GM21423 (cell line): ENCODE results near the gene OR8B12.

Experiments
- ATAC-seq: cut with Tn5 transposase; IDR thresholded peaks from one replicate; pipeline ENCODE4 v1.9.1; 2021; ENCODE audit warnings: mild to moderate bottlenecking, moderate library complexity; ENCODE audit not compliant: unreplicated experiment

The OR8B12 gene, protein sequence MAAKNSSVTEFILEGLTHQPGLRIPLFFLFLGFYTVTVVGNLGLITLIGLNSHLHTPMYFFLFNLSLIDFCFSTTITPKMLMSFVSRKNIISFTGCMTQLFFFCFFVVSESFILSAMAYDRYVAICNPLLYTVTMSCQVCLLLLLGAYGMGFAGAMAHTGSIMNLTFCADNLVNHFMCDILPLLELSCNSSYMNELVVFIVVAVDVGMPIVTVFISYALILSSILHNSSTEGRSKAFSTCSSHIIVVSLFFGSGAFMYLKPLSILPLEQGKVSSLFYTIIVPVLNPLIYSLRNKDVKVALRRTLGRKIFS

DNA sequence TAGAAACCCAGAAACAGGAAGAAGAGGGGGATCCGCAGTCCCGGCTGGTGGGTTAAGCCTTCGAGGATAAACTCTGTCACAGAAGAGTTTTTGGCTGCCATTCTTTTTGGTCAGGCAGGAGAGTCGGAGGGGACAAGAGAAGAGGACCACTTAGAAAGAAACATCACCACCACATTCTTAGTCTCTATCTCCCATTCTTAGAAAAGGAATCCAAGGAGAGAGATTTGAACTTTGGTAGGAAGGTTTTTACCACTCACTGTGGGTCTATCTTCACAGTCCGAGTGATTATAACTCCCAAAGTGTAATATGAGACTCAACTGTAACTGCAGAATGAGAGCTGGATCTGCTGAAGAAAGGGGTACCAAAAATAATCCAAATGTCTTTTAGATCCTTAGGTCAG, at the start of gene OR8B12:
OR8B12 (minus strand) TSS at position 101 of the 400 bp plus-strand sequence; CDS start at position 101, 0 bp downstream.
- no peak for ATAC-seq

DNA sequence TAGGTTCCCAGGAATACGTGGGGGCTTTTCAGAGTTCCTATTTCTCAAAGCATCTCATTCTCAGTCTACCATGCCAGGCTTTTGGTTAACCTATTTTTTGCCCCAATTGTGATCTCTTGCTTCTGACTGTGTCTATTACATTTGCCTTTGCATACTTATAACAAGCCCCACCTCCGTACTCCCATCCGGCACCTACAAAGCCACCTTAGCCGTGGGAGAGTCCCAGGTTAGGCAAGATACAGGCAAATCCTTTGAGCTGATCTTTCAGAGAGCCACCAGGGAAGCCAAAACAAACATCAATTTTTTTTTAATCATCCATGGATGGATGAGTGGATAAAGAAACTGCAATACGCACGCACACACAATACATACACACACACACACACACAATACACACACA, 49.2 kb upstream of the OR8B12 start:
- ATAC-seq = no peak

DNA sequence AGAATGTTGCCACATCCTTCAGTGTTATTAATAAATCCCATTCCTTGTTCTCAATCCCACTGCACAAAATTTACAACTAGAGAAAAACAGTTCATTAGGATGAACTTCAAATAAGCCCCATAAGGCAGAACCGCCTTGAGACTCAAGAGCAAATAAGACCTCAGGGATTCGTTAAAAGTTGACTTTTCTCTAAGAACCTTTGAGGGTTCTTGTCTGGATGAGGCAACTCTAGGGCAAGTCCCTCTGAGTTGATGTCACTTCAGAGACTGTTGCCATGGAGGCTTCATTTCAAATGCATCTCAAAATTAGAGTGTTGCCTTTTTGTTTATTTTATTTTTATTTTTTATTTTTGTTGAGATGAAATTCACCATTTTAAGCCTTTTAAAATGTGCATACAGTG, 48.0 kb upstream of the OR8B12 start:
- ATAC-seq = no peak

DNA sequence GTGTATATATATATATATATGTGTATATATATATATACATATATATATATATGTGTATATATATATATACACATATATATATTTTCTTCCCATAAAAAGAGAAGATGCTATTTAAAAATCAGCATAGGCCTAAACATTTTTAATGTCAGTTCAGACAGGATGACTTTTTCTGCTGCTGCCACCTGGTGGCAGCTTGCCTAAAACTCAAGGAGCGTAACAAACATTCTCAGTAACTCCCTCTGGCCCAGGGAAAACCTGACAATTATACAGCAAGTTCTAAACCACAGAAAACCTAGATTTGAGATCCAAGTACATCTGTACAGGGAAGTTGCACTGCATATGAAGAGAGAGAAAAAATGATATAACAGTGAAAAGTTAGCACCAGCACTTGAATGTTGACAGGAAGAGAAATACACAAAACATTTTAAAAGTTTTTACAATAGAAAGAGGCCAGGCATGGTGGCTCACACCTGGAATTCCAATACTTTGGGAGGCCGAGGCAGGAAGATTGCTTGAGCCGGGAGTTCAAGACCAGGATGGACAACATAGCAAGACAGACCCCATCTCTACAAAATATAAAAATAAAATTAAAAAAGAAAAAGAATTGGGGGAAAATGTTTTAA, 42.9 kb upstream of the OR8B12 start:
- ATAC-seq = no peak

DNA sequence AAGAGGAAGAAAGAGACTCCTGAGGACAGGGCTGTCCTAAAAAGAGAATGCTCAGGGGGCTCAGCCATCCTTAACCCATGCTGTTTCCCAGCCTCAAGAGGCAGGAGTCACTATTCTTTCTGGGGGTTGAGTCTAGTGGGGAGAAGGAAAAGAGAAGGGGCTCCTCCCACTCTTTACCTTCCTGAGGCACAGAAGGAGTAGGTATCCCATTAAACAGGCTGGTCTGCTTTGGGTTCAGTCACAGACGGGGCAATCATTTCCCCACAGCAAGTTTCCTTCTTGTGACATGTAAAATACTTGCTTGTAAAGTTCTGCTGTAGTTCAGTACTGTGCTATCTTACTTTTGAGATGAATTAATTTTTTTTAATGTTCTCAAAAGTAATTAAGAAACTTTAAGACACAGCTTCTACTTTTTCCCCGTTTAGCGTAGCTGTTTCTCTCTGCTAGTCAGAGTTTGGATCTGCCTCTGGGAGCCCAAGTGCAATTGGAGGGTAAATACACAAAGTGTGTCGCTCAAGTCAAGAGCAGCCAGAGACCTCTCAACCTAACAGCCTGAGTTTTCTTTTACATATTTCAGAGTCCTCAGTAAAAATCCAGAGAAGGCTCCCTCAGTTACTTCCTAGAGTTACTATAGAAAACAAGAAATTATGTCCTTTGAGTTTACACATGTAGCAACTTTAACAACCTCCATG, 41.4 kb upstream of the OR8B12 start:
- no peak for ATAC-seq

DNA sequence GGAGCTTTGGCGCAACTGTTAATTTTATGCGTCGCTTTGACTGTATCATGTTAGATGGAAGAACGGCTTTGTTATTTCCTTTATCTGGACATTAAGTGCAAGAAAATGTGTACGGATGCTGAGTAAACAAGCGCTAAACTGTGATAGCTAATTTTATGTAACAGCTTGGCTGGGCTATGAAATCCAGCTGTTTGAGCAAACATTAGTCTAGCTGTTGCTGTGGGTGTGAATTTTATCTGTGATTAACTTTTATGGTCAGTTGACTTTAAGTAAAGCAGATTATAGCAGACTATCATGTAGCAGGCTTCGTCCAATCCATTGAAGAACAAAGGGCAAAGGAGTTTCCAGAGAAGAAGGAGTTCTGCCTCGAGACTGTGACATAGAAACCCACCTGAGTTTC, 40.3 kb upstream of the OR8B12 start:
- no peak for ATAC-seq

DNA sequence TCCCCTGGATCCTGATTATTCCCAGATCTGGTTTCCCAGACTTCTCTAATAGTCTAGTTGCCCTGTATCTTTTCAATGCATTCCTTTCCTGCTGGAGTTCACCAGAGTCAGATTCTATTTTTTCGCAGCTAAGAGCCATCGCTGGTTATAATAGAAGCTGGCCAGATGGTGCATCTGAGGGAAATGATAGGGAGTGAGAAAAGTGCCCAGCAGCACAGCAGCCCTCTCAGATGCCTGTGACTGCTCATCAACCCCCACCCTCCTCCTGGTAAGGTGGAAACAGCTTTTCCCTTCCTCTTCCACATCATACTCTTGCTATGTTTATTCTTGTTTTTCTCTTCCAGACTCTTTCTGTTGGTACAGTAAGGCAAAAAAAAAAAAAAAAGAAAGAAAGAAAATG, 39.1 kb upstream of the OR8B12 start:
- no peak for ATAC-seq

DNA sequence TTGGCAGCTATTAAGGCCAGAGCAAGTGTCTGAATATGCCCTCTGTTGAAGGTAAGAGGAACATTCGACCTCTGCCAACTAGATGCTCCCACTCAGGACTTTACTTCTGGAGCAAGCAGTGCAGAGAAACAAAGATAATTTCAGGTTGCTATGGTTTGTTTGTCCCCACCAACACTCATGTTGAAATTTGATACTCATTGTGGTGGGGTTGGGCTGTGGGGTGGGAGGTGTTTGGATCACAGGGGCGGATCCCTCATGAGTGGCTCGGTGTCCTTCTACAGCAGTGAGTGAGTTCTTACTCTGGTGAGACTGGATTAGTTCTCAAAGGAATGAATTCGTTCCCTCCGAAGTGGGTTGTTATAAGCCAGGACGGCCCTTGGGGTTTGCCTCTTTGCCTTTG, 38.4 kb upstream of the OR8B12 start:
- ATAC-seq = no peak

DNA sequence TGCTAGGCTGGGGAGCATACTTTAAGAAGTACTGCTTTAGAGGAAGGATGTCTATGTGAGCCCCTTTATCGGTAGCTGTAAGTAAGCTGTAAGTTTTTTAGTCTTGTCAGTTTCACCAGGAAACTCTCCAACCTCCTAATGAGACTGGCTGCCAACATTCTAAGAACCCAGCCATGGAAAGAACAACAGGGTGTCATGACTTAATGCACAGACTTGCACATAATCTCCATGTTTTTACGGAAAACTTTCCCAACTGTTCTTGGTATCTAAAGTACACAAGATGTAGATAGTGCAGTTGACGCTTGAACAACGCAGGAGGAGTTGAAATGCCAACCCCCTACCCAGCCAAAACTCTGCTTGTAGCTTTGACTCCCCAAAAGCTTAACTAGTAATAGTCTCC, 35.3 kb upstream of the OR8B12 start:
- ATAC-seq = no peak

DNA sequence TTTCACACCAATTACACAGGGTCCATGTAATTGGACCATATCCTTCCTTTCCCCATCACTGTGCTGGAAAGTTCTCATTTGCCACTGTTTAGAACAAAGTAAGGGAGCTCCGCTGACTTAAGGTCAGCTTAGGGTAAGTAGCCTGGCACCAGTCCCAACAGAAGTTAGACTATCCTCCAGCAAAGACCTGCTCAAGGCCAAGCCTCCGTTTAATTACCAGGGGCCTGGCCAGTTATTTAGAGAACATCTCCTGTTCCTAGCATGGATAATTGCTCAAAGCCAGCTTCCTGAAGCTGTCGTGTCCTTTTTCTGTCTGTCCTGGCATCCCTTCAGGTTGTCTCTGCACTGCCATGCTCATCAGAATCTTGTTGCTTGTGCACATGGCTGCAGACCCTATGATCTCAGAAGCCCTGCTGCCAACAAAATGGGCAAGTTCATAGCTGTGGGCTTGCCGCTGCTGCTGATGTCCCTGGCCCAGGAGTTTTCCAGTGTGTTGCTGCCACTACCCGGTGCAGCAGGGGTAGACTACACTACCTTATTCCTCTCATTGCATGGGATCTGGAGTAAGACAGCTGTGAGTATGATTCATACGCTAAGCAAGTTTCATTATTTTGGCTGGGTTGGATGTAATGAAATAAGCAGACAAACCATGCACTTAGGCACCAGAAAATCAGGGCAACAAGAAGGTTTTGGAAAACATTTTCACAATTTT, 34.4 kb upstream of the OR8B12 start:
- no peak for ATAC-seq

DNA sequence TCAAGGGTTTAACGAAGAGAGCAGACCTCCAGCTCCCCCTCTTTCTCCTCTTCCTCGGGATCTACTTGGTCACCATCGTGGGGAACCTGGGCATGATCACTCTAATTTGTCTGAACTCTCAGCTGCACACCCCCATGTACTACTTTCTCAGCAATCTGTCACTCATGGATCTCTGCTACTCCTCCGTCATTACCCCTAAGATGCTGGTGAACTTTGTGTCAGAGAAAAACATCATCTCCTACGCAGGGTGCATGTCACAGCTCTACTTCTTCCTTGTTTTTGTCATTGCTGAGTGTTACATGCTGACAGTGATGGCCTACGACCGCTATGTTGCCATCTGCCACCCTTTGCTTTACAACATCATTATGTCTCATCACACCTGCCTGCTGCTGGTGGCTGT, 26.7 kb upstream of the OR8B12 start:
- no peak for ATAC-seq

DNA sequence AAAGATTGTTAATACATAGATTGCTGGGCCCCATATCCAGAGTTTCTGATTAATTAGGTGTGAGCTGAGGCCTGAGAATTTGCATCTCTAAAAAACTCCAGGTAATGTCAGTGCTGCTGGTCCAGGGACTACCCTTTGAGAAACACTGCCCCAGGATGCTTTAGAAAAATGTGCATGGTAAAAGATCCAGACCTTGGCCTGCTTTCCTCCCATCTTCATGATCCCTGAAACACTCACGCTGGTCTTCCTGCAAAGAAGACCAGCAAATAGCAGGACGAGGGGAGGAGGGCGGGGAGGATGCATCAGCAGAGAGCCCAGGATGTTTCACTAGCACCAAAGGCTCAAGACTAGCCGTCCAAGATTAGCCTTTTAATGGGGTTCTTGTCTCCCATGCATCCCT, 26.2 kb upstream of the OR8B12 start, which contains the start of gene OR8A1:
OR8A1 (plus strand) TSS at position 301 of the 400 bp plus-strand sequence. CDS start 123 bp downstream, outside the sequence.
- ATAC-seq = no peak

DNA sequence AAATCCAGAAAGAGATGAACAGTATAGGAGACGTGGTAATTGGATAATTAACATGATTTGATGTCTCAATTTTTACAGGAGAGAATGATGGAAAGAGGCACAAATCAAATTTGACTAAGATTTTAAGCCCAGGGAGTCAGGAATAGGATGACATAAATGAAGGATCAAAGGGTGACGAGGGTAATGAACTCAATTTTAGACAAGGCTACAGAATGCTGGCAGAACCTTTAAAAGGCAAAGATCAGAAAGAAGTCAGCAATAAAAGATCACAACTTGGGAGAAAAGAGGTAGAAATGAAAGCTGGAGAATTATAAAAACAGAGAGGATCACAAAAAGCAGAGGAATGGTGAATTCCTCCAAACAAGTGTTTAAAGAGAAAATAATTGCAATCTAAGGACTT, 13.4 kb upstream of the OR8B12 start:
- no peak for ATAC-seq

DNA sequence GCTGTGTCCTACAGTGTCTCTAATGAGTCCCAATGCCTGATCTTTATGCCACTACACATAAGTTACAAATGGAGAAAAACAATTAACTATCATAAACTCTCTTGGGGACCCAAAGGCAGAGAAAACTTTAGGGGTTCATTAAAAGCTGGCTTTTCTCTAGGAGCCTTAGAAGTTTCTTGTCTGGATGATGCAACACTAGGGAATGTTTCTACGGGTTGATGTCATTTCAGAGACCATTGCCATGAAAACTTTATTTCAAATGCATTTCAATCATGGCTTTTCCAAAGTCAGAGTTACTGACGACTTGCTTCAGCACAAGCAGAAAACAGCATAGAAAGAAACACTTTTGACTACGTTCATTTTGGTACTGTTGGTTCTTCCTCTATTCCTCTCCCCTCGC, 8.5 kb upstream of the OR8B12 start:
- ATAC-seq = no peak

DNA sequence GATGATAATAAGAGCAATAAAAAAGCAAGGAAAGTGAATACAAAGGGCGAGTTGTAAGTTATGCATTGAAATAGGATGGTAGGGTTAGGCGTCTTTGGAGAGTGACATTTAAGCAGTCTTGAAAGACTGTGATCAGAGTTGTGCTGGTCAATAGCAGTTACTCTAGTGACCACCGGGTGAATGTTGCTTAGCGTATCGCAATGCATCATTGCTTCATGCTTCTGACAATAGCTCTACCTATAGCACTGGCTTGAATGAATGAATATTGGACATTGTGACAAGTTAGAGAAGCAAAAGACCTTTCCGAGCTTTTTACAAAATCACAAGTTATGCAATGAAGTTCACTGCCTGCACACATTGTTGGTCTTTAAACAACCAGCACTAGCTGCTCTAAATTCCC, 7.7 kb upstream of the OR8B12 start:
- no peak for ATAC-seq

DNA sequence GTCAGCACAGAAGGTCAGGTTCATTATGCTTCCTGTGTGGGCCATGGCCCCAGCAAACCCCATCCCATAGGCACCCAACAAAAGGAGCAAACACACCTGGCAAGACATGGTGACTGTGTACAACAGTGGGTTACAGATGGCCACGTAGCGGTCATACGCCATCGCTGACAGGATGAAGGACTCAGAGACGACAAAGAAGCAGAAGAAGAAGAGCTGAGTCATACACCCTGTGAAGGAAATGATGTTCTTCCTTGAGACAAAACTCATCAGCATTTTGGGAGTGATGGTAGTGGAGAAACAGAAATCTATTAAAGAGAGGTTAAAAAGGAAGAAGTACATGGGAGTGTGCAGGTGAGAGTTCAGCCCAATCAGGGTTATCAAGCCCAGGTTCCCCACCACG, 309 bp downstream of the OR8B12 start:
- no peak for ATAC-seq

DNA sequence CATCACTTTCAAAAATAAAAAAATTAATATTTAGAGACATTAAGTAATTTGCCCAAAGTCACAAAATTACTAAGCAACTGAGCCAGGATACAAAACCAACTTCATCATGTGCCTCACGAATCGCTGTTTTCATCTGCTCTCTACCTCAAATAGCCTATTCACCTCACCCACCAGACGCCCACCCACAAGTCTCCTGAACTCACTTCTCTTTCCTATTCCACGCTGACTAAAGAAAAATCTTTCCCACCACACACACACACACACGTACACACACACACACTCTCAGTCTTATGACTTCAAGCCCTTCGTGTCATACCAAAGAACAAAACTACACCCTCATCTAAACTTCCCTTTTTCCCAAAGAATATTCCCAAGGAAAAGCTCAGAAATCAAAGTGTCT, 2.2 kb downstream of the OR8B12 start:
- no peak for ATAC-seq

DNA sequence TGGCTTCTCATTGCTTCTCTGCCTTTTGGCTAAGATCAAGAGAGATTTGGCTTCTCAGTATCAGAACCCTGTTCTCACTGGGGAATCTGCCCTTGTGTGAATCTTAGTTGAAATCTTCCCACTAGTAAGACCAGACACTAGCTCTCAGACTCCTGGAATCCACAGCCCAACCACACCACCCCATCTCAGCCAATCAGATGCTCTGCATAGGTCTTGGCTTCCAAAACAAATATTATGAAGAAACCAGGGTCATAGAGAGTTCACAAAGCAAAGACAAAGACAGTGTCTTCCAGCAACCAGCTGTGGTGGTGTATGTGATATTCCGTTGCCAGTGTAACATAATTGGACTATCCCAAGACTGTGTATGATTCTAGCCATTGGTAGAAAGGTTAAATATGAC, 5.4 kb downstream of the OR8B12 start:
- ATAC-seq = no peak

DNA sequence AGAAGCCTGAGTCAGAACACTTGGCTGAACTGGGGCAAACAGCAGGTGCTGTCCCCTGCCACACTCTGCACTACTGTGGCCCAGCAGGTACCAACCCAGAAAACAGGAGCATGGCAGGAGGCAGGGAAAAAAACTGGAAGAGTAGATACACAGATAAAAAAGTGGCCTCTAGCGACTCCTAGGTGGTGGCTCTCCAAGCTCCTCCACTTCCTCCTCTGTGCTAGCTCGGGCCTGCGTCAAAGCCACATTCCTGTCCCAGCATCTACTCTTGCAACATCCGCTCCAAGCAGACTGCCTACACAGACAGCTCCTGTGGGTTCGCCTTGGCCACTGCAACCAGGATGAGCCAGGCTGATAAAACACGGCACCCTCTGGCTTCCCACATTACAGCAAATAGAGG, 6.9 kb downstream of the OR8B12 start:
- no peak for ATAC-seq

DNA sequence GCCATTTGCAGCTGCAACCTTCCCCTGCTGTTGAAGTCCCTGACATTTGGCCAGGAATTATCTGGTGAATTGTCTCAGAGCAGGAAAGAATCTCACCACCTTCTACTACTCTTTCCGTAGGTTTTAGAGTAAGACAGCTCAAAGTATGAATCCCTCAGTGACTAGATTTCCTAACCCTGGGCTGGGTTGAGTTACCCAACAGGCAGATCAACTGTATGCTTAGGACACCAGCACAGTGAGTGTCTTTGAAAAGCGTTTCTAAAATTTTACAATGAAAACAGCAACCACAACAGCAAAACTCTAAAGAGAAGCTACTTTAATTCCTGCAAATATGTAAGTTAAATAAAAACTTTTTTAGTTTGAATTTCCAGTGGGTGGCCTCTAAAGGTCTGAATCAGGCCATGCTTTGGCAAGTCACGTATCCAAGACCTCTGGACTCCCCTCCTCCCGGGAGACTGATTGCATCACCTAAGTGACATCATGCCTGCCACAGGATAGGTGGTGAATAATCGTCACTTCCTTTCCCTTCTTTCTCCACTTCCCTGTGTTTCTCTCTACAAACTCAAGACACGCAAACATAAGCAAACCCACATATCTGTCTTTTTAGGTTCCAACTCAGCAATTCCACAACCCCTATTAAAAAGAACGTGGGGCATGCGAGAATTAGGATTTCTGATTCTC, 7.8 kb downstream of the OR8B12 start:
- no peak for ATAC-seq

DNA sequence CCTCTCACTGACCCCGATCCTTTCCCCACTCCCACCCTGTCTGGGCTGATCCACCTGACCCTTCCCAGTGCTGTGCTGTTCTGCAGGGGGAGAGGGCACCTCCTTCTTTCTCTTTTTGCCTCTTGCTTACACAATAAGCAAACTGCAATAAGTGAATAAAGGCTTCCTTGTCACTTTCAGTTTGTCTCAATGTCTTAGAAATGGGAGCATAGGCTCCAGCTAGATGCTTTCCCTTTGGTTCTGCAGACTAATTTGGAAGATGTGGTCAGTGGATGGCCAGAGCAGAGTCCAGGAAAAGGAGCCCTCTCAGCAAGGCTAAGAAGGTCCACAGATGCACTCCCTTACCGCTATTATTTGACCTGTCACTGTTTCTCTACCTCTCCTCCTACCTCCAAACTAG, 9.4 kb downstream of the OR8B12 start:
- no peak for ATAC-seq
